NT2/D1 (cell line): ENCODE results near the gene ACLY.

Source experiments
- SUZ12 ChIP-seq: IDR thresholded peaks from 2 replicates; pipeline ENCODE4 v1.6.1; 2011; ENCODE audit not compliant: insufficient read length, insufficient read depth; ENCODE audit errors: extremely low read depth
- YY1 ChIP-seq: IDR thresholded peaks from 2 replicates; pipeline ENCODE4 v1.6.1; 2011; ENCODE audit not compliant: insufficient read length, insufficient read depth
- ZNF274 ChIP-seq: IDR thresholded peaks from 2 replicates; pipeline ENCODE4 v1.6.1; 2011; ENCODE audit warnings: mild to moderate bottlenecking, low read depth, low read length

DNA sequence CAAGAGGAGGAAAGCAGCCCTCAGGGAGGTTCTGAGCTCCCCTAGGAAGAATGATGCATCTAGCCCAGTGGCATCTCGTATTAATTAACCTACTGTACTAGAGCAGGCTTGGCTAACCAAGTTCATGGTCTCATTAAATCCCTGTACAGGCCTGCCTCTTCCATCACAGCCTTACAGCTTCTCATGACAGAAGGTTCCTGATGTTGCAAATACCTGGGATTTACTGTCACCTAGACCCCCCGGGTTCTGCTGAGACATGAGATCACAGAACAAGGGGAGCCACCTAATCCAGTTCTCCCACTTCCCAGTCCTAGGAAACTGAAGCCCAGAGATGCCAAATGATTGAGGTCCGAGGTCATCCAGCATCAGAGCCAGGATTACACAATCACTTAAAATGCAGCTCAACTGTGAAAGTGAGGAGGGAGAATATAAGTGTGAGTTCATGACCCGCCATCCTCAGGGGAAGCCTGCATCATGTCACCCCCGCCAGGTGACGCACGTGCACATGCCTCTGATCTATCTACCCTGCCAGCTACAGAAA is 23.9 kb downstream of the ACLY start:
- no peak for TF ChIP-seq YY1
- TF ChIP-seq ZNF274 = no peak
- TF ChIP-seq SUZ12 = no peak
